Body of pancreas (tissue), 4 donors: ENCODE measurements around the gene EIF3L. TPM values are rescaled to one million over a fixed set of nuclear protein-coding genes. Genes with fewer than 3 reads are reported as not detected.

Experiments
- ATAC-seq: fragments of 150-250 bp; one replicate; pipeline ENCODE4 v1.9.1; 2016
- DNase-seq, 4 donors: peaks; one replicate each; pipeline ENCODE4 v3.0.0-alpha.2; 2019
- H3K27ac ChIP-seq, 4 donors: fragments of 200-600 bp; sonication (generic); 1 replicate in 3 of 4; 2 replicates in 1 of 4; pipeline versions ENCODE4 v1.5.1 to v1.6.1; 2016 to 2019; ENCODE audit warnings: mild to moderate bottlenecking in 1 of 4, mixed read lengths in 1 of 4, moderate library complexity in 1 of 4
- H3K27me3 ChIP-seq, 2 donors: fragments of 200-600 bp; sonication (generic); one replicate each; pipeline ENCODE4 v1.6.0; 2016; ENCODE audit warnings: mild to moderate bottlenecking in 1 of 2
- H3K36me3 ChIP-seq, 2 donors: fragments of 200-600 bp; sonication (generic); replicated peaks in 1 of 2; 2 replicates each; pipeline ENCODE4 v1.5.1; 2016; ENCODE audit warnings: low read depth in 2 of 2; ENCODE audit not compliant: insufficient read depth in 1 of 2
- H3K4me1 ChIP-seq: fragments of 200-600 bp; sonication (generic); one replicate; pipeline ENCODE4 v1.6.0; 2016
- H3K4me3 ChIP-seq, 2 donors: fragments of 200-600 bp; sonication (generic); 1 replicate in 1 of 2; 2 replicates in 1 of 2; pipeline ENCODE4 v1.5.1; 2016 to 2019
- H3K9me3 ChIP-seq, 3 donors: fragments of 200-600 bp; sonication (generic); 1 replicate in 2 of 3; 2 replicates in 1 of 3; pipeline ENCODE4 v1.5.1; 2016
- CTCF ChIP-seq, 7 experiments: fragments of 450-650 bp in 4 of 7; fragments of 200-600 bp in 3 of 7; sonication (generic) in 3 of 7; IDR thresholded peaks; one replicate each; pipeline ENCODE4 v1.5.1; 2016 to 2019; ENCODE audit warnings: antibody characterized with exemption in 7 of 7
- POLR2A ChIP-seq, 3 donors: fragments of 450-650 bp; IDR thresholded peaks; one replicate each; pipeline ENCODE4 v1.6.1; 2016; ENCODE audit warnings: antibody characterized with exemption in 3 of 3, mild to moderate bottlenecking in 2 of 3
- WGBS, 2 donors: methylation state at CpG; one replicate each; pipeline ENCODE4 v1.1.5; 2017; 5-methylcytosine and 5-hydroxymethylcytosine counted together
- intact Hi-C: fragments of 100-400 bp; cut with DNase I; formaldehyde crosslinking; loops from one replicate; pipeline ENCODE4 v1.15.1; 2023
- total RNA-seq, 2 donors: library from RNA; depleted of rRNA; stranded (reverse); fragments of >200 nt; gene quantifications; one replicate each; pipeline ENCODE4 v1.1.0, GENCODE V29; 2016

Gene EIF3L
- total RNA-seq, 2 donors from 2014 or later: 139 to 230 TPM

GRCh38 chr22:37918580-37919270 lies 69.5 kb downstream of the EIF3L start:
- Histone ChIP-seq H3K36me3 (peaks cover 0 to 17% of the 10 kb centered on the region in 2 donors), H3K9me3 (no peaks in the 10 kb centered on the region), H3K27ac (peak overlapping the region in 1 of 4 donors; percentile 21), H3K27me3 (no peaks in the 10 kb centered on the region), H3K4me3 (no peak overlapping the region), H3K4me1 (peaks cover 9% of the 10 kb centered on the region)
- ATAC-seq: no peak
- 50 to 70% methylated on average over 9 to 19 of the region's 25 CpGs for WGBS, 2 donors
- intact Hi-C loops: no loop called here
- DNase-seq: no peak
- no peak for TF ChIP-seq CTCF (IDR thresholded peaks at IDR 0.05)
- TF ChIP-seq POLR2A (IDR thresholded peaks at IDR 0.05): no peak

DNA sequence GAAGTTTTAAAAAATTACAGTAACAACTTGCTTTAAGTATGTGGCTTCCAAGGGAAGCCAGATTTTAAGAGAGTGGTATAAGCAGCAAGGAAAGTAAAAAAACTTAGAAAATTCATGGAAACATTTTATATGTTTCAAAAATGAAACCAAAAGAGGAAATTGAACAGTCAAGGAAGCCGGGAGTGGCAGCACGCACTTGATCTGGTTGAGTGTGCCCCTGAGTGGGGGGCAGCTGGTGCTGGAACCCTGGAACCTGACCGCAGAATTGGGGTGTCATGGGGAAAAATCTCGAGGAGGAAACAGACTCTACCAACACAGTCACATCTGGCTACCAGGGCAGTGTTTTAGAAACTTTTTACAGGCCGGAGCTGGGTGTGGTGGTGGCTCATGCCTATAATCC lies 70.9 kb downstream of the EIF3L start:
- Histone ChIP-seq H3K4me1 (peaks cover 23% of the 10 kb centered on the region), H3K27me3 (no peaks in the 10 kb centered on the region), H3K36me3 (peaks cover 0 to 17% of the 10 kb centered on the region in 2 donors), H3K27ac (no peak overlapping the region), H3K9me3 (no peaks in the 10 kb centered on the region), H3K4me3 (no peak overlapping the region)
- WGBS, 2 donors: 69 to 88% methylated on average over 5 of the region's 5 CpGs
- TF ChIP-seq POLR2A (IDR thresholded peaks at IDR 0.05) (no peak), CTCF (IDR thresholded peaks at IDR 0.05) (no peak)
- no peak for DNase-seq
- intact Hi-C loops: no loop called here
- ATAC-seq: no peak

GRCh38 chr22:37922191-37922590 lies 73.0 kb downstream of the EIF3L start:
- WGBS, 2 donors: 91 to 96% methylated on average over 10 to 11 of the region's 11 CpGs
- TF ChIP-seq CTCF (IDR thresholded peaks at IDR 0.05) (no peak), POLR2A (IDR thresholded peaks at IDR 0.05) (no peak)
- Histone ChIP-seq H3K36me3 (peaks cover 0 to 23% of the 10 kb centered on the region in 2 donors), H3K27me3 (no peaks in the 10 kb centered on the region), H3K27ac (no peak overlapping the region), H3K4me3 (no peak overlapping the region), H3K4me1 (peaks cover 41% of the 10 kb centered on the region), H3K9me3 (no peaks in the 10 kb centered on the region)
- DNase-seq: no peak
- no peak for ATAC-seq
- intact Hi-C loops: no loop called here

GRCh38 chr22:37923927-37924326 lies 74.7 kb downstream of the EIF3L start:
- Histone ChIP-seq H3K27ac (peak overlapping the region; percentile 49 to 62 (median 54)), H3K9me3 (no peaks in the 10 kb centered on the region), H3K27me3 (no peaks in the 10 kb centered on the region), H3K36me3 (peaks cover 0 to 19% of the 10 kb centered on the region in 2 donors), H3K4me1 (peaks cover 43% of the 10 kb centered on the region), H3K4me3 (no peak overlapping the region)
- ATAC-seq (peak; percentile 22), DNase-seq (peak in 3 of 4 donors; percentile 41 to 56 (median 41))
- 35 to 49% methylated on average over 4 of the region's 4 CpGs for WGBS, 2 donors
- intact Hi-C loops: no loop called here
- no peak for TF ChIP-seq POLR2A (IDR thresholded peaks at IDR 0.05)
- no peak for TF ChIP-seq CTCF (IDR thresholded peaks at IDR 0.05)
